ENCODE measurements around the gene ARVCF.

Gene ARVCF, protein sequence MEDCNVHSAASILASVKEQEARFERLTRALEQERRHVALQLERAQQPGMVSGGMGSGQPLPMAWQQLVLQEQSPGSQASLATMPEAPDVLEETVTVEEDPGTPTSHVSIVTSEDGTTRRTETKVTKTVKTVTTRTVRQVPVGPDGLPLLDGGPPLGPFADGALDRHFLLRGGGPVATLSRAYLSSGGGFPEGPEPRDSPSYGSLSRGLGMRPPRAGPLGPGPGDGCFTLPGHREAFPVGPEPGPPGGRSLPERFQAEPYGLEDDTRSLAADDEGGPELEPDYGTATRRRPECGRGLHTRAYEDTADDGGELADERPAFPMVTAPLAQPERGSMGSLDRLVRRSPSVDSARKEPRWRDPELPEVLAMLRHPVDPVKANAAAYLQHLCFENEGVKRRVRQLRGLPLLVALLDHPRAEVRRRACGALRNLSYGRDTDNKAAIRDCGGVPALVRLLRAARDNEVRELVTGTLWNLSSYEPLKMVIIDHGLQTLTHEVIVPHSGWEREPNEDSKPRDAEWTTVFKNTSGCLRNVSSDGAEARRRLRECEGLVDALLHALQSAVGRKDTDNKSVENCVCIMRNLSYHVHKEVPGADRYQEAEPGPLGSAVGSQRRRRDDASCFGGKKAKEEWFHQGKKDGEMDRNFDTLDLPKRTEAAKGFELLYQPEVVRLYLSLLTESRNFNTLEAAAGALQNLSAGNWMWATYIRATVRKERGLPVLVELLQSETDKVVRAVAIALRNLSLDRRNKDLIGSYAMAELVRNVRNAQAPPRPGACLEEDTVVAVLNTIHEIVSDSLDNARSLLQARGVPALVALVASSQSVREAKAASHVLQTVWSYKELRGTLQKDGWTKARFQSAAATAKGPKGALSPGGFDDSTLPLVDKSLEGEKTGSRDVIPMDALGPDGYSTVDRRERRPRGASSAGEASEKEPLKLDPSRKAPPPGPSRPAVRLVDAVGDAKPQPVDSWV

DNA sequence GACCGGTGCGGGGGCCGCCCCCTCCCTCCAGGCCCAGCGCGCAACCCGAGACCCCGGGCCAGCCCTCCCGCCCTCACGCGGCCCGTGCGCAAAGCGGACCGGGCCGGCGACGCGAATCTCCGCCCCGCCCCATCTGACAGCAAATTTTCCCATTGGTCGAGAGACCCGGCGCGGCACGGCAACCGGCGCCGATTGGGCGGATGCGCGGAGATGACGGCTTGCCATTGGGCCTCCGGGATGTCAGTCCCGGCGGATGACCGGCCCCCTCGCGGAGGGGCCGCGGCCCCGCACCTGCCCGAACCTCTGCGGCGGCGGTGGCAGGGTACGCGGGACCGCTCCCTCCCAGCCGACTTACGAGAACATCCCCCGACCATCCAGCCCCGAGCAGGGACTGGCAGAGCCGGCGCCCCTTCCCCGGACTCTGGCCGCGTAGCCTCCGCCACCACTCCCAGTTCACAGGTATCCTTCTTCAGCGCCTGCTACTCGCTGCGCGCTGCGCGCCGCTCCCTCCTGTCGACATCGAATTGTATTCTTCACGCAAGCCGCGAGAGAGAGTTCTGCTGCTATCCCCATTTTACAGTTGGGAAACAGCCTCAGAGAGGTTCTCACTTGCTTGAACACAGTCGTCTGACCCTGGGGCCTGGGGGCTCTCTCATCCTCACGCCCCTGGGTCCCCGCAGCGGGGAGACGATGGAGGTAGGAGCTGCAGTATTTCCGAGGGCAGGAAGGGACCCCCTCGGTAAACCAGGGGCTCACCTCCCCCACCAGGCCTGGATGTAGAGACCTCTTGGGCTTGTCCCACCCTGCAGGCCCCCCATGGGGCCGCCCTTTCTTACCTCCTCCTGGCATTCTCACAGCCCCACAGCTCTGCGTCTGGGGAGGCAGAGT lies at the start of gene ARVCF:
Gene ARVCF (minus strand): TSS at position 90 of the 888 bp plus-strand sequence. CDS start 26,029 bp downstream, outside the sequence.
- Mint-ChIP-seq H3K36me3 (ENCODE audit: low read depth) (no peaks in the 10 kb centered on the region), H3K27ac (no peak within 1 kb of the TSS), H3K9me3 (no peaks in the 10 kb centered on the region), H3K4me3 (peak within 1 kb of the TSS; percentile 83 to 90 (median 89)), H3K27me3 (ENCODE audit: low read depth) (peaks cover 70% of the 10 kb centered on the region), H3K4me1 (peaks cover 7% of the 10 kb centered on the region)
- TF ChIP-seq, protein P1, sequence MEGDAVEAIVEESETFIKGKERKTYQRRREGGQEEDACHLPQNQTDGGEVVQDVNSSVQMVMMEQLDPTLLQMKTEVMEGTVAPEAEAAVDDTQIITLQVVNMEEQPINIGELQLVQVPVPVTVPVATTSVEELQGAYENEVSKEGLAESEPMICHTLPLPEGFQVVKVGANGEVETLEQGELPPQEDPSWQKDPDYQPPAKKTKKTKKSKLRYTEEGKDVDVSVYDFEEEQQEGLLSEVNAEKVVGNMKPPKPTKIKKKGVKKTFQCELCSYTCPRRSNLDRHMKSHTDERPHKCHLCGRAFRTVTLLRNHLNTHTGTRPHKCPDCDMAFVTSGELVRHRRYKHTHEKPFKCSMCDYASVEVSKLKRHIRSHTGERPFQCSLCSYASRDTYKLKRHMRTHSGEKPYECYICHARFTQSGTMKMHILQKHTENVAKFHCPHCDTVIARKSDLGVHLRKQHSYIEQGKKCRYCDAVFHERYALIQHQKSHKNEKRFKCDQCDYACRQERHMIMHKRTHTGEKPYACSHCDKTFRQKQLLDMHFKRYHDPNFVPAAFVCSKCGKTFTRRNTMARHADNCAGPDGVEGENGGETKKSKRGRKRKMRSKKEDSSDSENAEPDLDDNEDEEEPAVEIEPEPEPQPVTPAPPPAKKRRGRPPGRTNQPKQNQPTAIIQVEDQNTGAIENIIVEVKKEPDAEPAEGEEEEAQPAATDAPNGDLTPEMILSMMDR (IDR thresholded peaks at IDR 0.05; ENCODE audit: unreplicated experiment in 3 of 3) = peak in 2 of 3 experiments; percentile 10 to 22

DNA sequence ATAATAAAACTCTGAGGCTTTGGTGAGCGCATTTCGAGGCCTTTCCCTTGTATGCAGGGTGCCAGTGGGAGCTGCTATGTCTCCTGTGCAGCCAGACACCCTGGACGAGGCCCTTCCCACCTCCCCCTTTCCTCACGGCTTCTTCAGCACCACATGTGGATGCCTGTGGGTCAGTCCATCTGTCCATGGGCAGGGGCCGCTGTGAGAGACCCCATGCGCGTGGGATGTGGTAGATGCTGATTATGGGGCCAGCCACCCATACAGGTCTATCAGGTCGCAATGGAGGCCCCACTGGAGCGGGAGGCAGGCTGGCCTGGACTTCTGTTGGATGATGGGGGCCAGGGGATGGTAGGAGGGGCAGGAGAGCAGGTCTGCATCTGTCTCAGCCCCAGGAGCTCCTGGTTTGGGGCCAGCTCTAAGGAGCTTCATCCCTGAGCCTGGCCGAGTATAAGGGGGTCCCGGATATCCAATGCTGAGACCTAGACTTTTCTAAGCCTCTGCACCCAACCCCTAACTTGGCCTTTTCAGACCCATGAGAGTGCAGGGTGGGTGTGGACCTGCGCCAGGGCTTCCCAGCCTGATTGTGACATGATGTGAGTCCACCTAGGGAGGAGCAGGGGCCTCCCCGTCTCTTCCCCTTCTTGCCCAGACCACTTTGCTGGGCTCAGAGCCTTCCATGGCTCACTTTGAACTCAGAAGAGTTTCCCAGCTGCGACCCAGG lies 49.4 kb upstream of the ARVCF start:
- no peaks in the 10 kb centered on the region for H3K9me3 Mint-ChIP-seq
- no peak overlapping the region for H3K27ac Mint-ChIP-seq
- no peaks in the 10 kb centered on the region for H3K36me3 Mint-ChIP-seq (ENCODE audit: low read depth)
- no peaks in the 10 kb centered on the region for H3K27me3 Mint-ChIP-seq (ENCODE audit: low read depth)
- no peaks in the 10 kb centered on the region for H3K4me1 Mint-ChIP-seq
- TF ChIP-seq, protein P1 (IDR thresholded peaks at IDR 0.05; ENCODE audit: unreplicated experiment in 3 of 3) = no peak
- no peak overlapping the region for H3K4me3 Mint-ChIP-seq

DNA sequence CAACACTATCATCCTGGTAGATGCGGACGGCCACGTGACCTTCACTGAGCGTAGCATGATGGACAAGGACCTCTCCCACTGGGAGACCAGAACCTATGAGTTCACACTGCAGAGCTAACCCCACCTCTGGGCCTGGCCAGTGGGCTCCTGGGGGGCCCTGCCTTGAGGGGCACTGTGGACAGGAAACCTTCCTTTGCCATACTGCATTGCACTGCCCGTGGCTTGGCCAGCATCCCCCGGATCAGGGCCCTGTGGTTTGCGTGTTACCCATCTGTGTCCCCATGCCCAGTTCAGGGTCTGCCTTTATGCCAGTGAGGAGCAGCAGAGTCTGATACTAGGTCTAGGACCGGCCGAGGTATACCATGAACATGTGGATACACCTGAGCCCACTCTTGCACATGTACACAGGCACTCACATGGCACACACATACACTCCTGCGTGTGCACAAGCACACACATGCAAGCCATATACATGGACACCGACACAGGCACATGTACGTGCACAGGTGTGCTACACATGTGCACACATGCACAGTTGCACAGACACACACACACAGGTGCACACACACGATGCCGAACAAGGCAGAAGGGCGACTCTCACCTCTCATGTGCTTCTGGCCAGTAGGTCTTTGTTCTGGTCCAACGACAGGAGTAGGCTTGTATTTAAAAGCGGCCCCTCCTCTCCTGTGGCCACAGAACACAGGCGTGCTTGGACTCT lies 48.1 kb upstream of the ARVCF start:
- no peaks in the 10 kb centered on the region for H3K27me3 Mint-ChIP-seq (ENCODE audit: low read depth)
- TF ChIP-seq, protein P1 (IDR thresholded peaks at IDR 0.05; ENCODE audit: unreplicated experiment in 3 of 3) = no peak

DNA sequence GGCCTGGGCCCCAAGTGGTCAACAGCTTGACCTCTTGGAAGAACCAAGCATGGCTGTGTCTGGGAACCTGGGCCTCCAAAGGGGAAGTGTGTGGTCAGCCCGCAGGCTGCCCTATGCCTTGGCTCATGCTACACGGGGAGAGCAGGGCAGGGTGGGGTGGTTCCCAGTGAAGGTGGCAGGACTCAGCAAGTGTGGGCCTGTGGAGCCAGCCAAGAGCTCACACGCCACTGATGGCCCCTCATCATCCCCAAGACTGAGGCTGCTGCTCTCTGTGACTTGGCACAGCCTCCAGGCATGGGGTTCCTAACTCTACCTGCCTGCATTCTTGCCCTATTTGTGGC lies 47.5 kb upstream of the ARVCF start:
- Mint-ChIP-seq H3K27ac (no peak overlapping the region), H3K36me3 (ENCODE audit: low read depth) (no peaks in the 10 kb centered on the region), H3K4me3 (no peak overlapping the region), H3K4me1 (peaks cover 4% of the 10 kb centered on the region), H3K9me3 (no peaks in the 10 kb centered on the region), H3K27me3 (ENCODE audit: low read depth) (no peaks in the 10 kb centered on the region)
- TF ChIP-seq, protein P1 (IDR thresholded peaks at IDR 0.05; ENCODE audit: unreplicated experiment in 3 of 3) = no peak

More for the DNA sequence above, 48.1 kb upstream of the ARVCF start:
- no peaks in the 10 kb centered on the region for H3K9me3 Mint-ChIP-seq
- no peak overlapping the region for H3K27ac Mint-ChIP-seq
- H3K4me3 Mint-ChIP-seq = no peak overlapping the region
- H3K4me1 Mint-ChIP-seq = no peaks in the 10 kb centered on the region
- H3K36me3 Mint-ChIP-seq (ENCODE audit: low read depth) = no peaks in the 10 kb centered on the region

Data from nephron (organoid).